SHP77 (cell line): ENCODE data around the gene CPNE5.
"Not testable (repeated sequence)": the region's sequence is repeated elsewhere in the genome, so short reads cannot be mapped to it uniquely, and the experiment has no call there.

Source experiments
- DNase-seq, 2 experiments: peaks; one replicate each; lab custom pipeline; 2025; lab: John Stamatoyannopoulos, UW

Gene CPNE5

GRCh38 chr6:36723992-36724391 lies 115.3 kb downstream of the CPNE5 start:
- not testable (repeated sequence) for DNase-seq

- no peak for DNase-seq
These were observed 116.4 kb downstream of the CPNE5 start for GRCh38 chr6:36722879-36723278.

- no peak for DNase-seq
These were observed 116.9 kb downstream of the CPNE5 start for GRCh38 chr6:36722365-36722764.

DNA sequence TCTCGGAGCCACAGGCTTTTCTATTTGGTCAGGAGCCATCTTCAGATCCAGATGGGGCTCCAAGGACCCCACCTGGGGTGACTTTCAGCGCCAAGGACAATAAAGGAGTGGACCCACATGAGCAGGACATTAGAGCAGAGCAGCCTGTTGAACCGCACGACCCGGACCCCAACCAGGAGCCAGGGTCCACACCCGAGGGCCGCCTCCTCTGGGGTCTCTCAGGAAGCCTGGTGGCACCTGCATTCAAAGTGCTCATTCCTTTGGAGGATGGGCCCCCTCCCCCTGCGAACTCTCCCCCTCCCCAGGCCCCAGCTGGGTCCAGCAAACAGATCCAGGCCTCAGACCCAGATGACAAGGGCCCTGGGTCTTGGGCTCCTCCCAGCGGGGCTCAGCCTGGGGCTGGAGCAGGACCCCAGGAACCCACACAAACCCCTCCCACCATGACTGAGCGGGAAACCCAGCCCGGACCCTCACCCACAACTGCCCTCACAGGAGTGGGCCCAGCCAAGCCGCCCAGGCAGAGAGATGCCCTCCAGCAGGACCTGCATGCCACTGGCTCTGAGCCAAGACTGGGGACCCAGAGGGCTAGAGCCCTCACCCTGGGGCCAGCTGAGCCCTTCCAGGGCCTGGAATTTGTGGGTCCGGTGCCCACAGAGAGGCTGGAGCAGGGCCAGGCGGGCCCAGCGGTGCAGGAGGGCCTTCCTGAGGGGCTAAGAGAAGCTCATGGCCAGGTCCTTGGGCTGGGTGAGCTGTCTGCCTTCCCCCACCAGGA lies 117.7 kb downstream of the CPNE5 start:
- no peak for DNase-seq

GRCh38 chr6:36720251-36721141 lies 118.7 kb downstream of the CPNE5 start:
- DNase-seq: peak; percentile 30 to 70

- DNase-seq: no peak
These were observed 120.1 kb downstream of the CPNE5 start for GRCh38 chr6:36719126-36719525.

- no peak for DNase-seq
These were observed 120.7 kb downstream of the CPNE5 start for GRCh38 chr6:36718560-36718959.

GRCh38 chr6:36717871-36718540 lies 121.2 kb downstream of the CPNE5 start:
- DNase-seq: no peak

DNA sequence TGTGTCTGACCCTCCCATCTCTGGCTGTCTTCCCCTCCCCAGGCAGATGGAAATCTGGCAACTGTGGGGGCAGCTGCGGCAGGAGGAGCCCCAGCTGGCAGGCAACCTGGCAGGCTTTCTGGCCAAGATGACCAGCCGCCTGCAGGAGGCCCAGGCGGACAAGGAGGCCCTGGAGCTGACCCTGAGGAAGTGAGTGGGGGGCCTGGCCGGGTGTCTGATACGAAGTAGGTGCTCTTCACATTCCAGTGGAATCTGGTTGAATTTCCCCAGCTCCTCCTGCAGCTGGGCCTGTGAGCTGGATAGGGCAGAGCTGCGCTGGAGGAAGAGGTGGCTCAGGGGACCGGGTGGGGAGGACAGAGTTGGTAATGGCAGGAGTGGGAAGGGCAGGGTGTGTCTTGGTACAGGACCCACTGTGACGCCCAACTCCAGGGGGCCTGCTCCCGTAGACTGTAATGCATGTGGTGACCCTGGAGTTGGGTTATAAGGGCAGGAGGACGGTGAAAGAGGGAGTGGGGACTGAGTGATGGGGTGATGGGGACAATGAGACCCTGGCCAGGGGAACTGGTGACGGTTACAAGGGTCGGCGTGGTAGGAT lies 121.9 kb downstream of the CPNE5 start:
- DNase-seq: no peak

GRCh38 chr6:36716476-36717093 lies 122.7 kb downstream of the CPNE5 start:
- no peak for DNase-seq

- no peak for DNase-seq
These were observed 123.8 kb downstream of the CPNE5 start for GRCh38 chr6:36715469-36715868.

- DNase-seq: no peak
These were observed 124.7 kb downstream of the CPNE5 start for GRCh38 chr6:36714511-36714910.

GRCh38 chr6:36713846-36714245 lies 125.4 kb downstream of the CPNE5 start:
- DNase-seq: no peak

DNA sequence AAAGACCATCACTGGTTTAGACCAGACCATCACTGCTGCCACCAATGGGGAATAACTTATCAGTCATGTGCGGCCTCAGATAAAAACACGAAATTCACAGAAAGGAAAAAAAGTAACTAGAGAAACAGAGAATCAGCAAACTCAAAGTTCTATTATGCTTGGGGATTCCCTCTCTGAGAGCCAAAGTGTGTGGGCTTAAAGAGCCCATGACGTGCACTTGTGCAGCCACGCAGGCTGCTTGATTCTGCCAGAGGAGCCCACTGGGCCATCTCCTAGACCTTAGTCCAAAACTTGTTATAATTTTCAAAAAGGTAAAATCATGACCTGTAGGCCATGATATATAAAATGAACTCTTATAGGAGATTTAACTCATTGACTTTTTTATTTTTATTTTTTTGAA lies 126.4 kb downstream of the CPNE5 start:
- DNase-seq: no peak

- DNase-seq: no peak
These were observed 132.9 kb downstream of the CPNE5 start for GRCh38 chr6:36706339-36706738.

DNA sequence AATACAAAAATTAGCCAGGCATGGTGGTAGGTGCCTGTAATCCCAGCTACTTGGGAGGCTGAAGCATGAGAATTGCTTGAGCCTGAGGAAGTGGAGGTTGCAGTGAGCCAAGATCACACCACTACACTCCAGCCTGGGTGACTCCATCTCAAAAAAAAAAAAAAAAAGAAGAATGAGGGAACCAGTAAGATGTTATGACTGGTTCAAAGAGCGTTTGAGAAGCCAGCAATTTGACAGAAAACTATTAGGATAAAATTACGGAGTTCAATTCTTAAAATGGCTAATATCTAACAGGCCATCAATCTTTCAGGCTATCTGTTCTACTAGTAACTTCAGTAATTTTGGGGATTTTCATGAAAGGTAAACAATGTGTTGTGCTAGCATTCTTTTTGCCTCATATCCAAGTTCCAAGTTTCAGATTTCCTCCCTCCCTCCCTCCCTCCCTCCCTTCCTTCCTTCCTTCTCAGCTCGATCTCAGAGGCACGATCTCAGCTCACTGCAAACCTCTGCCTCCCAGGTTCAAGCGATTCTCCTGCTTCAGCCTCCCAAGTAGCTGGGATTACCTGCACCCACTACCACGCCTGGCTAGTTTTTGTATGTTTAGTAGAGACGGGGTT lies 134.2 kb downstream of the CPNE5 start:
- DNase-seq: not testable (repeated sequence)

DNA sequence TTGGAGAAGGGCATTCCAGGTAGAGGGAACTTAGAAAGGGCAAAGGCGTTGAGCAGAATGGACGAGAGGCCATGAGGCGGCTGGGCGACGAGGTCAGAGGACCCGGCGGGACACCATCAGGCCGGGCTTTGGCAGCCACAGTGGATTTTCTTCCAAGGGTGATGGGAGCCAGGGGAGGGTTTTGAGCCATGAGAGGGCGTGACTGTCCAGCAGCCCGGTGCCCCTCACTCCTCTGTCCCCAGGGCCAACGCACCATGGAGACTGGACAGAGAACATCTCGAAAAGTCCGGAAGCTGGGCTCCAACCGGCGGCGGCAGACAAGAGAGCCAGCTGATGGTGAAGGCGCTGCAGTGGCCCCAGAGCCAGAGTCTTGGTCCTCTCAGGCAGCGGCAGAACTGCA lies 135.3 kb downstream of the CPNE5 start:
- DNase-seq: no peak

GRCh38 chr6:36703081-36703606 lies 136.1 kb downstream of the CPNE5 start:
- DNase-seq: no peak

DNA sequence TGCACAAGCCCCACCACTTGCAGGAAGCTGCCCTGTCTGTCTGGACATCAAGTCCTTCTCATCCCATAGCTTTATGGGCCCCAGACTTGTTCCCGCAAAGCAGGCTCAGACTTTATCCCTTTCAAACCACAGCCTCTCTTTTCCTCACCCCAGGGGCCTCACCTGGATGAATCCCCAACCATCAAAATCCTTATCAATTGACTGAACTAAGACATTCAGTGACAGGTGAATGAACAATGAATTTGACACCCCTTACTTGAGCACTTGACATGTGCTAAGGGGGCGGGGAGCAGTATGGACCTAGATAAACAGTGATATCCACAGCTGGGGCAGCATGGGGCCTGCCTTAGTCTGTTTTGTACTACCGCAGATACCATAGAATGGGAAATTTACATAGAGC lies 136.6 kb downstream of the CPNE5 start:
- DNase-seq: no peak

- no peak for DNase-seq
These were observed 137.7 kb downstream of the CPNE5 start for GRCh38 chr6:36701401-36701991.

- no peak for DNase-seq
These were observed 138.4 kb downstream of the CPNE5 start for GRCh38 chr6:36700831-36701230.
